DMS53 treated with DMSO at 0.1 percent for 48 hours (cell line): ENCODE measurements around the gene UBL4A.

Experiments
- DNase-seq: peaks from one replicate; lab custom pipeline; 2025; ENCODE audit not compliant: unreplicated experiment; lab: John Stamatoyannopoulos, UW

UBL4A gene

DNA sequence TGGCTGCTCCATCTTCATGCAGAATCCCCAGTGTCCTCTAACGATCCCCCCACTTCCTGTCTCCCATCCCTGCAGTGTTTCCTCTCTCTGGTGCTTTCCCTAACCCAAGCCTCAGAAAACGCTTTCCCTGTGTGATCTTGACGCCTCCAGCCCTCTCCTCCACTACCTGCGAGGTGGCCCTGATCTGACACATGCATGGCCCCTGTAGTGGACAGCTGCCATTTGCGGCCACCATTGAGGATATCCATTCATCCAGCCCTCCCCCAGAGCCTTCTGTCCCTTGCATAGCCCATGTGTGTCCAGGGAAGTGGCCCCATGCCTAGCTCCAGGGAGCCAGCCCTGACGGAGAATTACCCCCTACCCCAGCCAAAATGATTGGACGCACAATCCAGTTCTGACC lies 3.1 kb downstream of the UBL4A start:
- DNase-seq, result no peak

DNA sequence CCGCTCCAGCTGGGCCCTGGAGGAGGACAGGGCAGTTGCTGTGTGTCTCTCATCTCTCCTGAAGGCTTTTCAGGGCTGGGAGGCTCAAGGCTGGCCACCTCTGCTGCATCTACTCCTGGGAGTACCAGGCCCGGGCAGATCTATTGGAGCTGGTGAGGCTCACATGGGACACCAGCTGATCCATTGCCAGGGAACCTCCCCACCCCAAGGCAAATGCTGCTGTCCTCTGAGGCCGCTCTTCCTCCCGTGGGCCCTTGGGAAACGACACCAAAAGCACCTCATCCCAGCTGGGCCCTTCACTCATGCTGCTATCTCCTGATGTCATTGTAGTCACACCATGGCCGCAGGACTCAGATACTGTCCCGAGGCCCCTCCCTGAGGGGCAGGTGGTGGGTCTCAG lies 3.6 kb downstream of the UBL4A start:
- no peak for DNase-seq

DNA sequence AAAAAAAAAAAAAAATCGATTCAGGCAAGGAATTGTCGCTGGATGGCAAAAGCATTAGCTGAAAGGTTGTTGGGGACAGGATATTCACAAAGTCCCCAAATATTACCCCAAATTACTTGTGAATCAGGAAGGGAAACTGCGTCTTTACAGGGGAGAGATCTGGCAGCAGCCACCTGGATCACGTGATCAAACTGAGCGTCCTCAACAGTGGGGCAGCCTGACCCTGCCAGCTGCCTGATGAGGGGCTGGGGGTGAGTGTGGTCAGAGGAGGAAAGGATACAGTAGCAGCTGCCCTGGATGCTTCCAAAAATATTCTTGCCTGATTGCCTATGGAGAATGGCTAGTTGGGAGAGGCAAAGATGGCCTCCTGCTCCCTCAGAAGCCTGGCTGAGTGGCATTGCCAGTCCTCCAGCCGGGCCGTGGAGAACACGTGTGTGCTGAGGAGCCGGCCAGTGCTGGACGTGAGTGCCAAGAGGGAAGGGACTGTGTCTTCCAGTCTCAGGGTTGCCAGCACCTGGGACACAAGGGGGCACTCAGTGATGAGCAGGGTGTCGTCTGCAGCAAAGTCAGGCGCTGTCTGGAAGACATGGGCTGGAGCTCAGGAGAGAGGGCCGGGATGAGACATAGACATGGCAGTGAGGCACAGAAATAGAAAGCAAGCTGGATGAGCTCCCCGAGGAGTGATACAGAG lies 4.4 kb downstream of the UBL4A start:
- DNase-seq, result no peak

DNA sequence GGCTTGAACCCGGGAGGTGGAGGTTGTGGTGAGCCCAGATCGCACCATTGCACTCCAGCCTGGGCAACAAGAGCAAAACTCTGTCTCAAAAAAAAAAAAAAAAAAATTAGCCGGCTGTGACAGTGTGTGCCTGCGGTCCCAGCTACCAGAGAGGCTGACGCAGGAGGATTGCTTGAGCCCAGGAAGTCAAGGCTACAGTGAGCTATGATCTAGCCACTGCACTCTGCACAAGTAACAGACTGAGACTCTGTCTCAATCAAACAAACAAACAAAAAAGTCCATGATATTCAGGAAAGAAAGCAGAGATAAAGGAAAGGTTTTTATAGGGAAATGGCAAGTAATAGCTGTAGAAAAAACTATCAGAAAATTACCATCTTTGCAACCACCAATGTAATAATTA lies 5.2 kb downstream of the UBL4A start:
- DNase-seq, result no peak

DNA sequence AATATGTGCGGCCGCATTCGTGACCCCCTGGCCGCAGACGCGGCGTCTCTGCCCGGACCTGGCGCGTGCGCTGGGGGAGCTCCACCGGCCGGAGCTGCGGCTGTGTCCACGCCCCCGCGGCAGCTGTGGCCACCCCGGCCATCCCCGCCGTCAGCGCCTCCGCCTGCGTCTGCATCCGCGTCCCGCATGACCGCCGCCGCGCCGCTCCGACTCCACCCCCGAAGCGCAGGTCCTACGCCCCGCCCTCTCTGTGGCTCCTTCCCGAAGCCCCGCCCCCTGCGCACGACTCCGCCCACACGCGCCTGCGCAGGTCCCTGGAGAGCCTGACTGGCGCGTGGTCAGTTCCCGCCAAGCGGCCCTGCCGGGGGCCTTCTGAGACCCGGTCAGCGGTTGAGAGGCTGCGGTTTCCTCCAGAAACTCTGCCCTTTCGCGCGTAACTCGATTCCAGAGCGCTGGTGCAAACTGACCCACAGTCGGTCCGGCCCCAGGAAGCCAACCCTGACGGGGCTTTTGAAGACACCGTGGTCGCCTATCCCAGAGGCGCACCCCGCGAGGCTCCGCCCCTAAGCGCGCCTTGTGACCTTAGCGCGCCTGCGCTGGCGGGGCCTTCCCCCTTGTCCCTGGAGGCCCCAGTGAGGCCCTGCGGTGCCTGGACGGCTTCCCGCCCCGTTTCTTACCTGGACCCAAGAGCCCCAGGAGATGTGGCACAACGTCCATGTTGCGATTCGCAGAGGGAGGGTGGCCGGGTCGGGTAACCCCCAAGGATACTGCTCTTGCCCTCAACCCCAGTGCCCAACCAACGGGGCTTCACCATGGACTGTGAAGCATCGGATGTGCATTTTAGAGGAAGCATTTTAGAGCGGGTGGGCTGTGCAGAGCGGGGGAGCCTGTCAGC lies 7.4 kb downstream of the UBL4A start, which contains the start of gene LAGE3:
Gene LAGE3 (minus strand): TSS at position 554 of the 895 bp plus-strand sequence. CDS start 366 bp downstream, at position 188.
- DNase-seq, result peak; percentile 85

DNA sequence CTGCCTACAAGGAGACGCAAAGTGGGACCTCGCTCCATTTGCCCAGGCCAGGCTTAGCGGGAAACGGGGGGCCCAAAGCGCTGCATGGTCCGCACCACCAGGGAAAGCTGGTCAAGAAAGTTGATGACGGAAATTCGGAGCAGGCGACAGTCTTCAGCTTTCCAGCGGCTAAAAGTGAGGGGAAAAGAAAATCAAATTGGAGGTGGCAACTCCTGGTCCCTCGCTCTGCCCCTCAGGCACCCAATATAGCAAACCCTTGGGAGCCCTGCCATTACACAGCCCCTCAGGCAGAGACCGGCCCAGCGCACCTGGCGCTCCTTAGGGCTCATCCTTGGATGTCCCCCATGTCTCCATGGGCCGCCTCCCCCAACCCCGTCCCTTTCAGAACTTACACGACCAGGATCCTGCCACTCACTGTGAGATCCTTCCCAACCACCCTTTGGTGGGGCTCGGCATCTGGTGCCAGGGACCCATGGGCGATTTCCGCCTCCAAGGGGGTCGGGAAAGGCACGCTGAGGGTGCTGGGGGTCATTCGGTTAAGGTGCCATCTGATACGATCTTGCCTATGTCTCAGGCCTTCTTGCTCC lies 8.4 kb downstream of the UBL4A start:
- no peak for DNase-seq

DNA sequence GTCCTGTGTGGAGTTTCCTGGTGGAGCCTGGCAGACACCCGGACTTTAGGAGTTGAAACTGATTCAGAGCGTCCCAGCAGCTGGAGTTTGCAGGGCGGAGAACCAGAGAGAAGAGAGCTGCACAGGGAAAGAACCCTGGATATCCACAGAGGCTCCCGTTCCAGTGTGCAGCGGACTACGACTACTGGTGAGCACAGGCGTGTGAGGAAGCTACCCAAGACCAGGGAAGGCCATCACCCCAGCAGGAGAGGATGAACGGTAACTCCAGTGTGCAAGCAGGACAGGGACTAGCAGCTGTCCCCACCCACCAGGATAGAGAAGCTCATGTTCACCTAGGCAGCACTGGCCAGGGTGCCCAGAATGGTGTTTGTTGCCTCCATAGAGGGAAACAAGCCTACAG lies 9.6 kb downstream of the UBL4A start:
- DNase-seq, result no peak

DNA sequence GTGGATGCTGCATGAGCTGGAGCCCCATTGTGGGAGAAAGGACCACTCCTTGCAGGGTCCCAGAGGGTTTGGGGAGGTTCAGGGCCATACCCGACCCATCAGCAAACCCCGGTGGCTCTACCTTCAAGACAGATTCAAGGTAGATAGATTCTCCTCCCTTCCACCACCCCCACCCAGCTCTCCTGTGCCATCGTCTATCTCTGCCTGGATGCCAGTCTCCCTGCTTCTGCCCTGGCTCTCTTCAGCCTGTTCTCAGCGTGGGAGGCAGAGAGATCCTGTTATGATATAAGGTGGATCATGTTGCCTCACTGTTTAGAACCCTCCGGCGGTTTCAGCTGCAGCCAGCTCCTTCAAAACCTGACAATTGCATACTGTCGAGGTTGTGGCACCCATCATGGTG lies 12.7 kb downstream of the UBL4A start:
- DNase-seq, result no peak

DNA sequence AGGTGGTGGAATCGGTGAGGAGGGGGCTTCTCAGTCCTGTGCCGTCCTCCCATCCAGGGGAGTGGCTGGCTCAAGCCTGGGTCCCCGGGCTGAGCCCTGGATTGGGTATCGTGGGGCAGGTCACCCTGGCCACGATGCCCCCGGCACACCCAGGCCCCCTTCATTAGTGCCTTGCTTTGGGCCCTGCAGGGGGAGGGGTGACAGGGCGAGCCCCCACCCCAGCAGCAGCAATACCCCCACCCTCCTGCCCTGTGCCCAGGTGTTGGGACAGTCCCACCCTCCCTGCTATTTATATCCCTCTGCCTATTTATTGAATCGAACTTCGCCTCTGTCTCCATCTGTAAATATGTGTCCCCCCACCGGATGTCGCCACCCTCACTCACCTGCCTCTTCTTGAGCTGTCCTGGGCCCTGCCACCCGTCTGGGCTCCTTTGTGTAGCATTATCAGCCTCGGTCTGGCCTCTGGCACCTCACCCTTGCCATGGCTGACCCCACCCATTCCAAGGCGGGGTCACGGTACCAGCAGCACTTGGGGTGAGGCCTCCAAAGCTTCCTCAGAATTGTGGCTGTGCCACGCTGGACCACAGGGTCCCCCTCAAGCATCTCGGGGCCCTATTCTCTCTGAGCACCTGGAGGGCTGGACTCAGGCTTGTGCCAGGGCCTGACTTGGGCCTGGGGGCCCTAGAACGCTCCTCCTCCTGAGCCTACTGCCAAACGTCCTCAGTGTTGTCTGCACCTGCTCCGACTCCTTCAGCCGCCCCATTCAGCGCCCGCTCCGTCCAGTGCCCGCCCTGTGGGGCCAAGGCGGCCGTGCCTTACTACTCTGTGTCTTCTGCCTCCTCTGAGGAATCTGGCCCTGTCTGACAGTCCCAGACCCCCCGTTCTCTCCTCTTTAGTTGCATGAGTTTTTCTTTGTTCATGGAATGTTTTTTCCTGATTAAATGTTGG lies 13.5 kb downstream of the UBL4A start:
- DNase-seq, result no peak

DNA sequence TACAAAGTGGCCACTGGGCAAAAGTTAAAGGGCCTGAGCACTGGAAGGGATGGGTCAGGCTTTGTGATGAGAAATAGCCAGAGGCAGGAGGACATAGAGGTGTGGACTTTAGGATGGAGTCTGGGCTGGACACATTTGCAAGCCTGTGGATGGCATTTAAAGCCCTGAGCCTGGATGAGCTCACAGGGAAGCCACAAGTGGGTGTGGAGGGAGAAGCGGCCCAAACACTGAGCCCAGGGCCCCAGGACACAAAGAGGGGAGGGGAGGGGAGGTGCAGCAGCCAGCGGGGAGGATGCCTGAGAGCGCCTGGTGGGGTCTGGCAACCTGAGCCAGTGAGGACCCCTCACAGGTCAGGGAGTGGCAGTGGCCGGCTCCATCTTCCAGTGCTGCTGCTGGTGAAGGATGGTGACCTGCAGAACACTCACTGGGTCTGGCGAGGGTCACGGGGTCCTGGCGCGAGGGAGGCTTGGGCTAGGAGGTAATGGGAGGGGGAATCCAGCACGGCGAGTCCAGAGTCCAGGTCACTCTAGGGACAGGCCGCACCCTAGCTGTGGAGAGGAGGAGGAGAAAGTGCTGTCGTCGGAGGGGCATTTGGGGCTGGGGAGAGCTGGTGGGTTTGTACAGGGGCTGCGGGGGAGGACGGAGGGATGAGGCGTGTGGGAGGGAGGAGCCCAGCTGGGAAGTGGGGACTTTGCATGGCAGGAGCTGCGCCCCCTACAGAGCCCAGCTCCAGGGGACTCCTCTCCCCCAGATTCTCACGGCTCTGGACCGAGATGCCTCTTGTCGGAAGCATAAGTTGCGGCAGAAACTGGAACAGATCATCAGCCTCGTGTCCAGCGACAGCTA lies 14.4 kb downstream of the UBL4A start:
- no peak for DNase-seq

DNA sequence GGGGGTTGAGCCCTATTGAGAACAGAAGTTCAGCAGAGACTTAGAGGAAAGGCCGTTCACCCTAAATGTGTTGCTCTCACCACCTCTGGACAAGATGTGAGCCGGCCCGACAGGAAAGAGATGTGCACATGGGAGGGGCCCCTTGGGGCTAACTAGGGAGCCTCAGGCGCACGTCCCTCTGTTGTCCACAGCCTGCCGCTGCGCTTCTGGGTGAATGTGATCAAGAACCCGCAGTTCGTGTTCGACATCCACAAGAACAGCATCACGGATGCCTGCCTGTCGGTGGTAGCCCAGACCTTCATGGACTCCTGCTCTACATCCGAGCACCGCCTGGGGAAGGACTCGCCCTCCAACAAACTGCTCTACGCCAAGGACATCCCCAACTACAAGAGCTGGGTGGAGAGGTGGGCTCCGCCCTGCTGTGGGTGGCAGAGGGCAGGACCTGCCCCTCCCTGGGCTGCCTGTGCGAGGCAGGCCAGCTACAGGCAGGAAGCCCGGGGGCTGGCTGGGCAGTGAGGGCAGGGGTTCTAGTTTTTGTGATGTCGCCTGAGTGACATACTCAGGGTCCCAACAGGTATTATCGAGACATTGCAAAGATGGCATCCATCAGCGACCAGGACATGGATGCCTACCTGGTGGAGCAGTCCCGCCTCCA lies 15.4 kb downstream of the UBL4A start:
- DNase-seq, result no peak

DNA sequence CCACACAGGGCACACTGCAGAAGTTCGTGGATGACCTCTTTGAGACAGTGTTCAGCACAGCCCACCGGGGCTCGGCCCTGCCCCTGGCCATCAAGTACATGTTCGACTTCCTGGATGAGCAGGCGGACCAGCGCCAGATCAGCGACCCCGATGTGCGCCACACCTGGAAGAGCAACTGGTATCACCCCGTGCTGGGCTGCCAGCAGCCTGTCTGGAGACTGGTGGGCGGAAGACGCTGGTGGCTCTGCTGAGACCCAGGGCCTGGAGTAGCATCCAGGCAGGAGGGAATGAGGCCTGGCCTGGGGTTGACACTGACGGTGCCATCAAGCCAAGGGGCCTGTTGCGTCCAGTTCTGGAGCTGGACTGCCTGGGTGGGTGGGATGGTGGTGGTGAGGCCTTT lies 16.0 kb downstream of the UBL4A start:
- DNase-seq, result no peak

DNA sequence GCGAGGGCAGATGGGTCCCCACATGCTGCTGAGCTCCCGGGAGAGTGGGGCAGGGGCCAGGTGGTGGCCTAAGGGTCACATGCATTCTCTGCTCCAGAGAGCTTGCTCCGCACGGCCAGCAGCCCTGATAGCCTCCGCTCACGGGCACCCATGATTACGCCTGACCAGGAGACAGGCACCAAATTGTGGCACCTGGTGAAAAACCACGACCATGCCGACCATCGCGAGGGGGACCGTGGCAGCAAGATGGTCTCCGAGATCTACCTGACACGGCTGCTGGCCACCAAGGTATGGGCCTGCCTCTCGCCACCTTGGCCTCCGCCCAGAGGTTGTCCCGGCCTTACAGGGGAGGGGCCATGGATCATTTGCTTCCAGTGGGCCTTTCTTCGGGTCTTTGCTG lies 16.5 kb downstream of the UBL4A start:
- no peak for DNase-seq

DNA sequence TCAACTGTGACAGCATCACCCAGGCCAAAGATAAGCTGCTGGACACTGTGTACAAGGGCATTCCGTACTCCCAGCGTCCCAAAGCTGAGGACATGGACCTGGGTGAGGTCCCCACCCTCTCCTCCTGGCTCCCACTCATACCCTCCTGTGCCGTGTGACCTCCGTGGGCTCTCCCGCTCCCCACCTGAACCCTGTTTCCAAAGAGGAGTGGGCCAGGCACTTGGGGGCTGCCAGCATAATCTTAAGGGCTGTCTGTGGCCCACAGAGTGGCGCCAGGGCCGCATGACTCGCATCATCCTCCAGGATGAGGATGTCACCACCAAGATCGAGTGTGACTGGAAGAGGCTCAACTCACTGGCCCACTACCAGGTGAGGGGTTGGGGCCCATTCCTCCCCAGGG lies 17.3 kb downstream of the UBL4A start:
- no peak for DNase-seq

DNA sequence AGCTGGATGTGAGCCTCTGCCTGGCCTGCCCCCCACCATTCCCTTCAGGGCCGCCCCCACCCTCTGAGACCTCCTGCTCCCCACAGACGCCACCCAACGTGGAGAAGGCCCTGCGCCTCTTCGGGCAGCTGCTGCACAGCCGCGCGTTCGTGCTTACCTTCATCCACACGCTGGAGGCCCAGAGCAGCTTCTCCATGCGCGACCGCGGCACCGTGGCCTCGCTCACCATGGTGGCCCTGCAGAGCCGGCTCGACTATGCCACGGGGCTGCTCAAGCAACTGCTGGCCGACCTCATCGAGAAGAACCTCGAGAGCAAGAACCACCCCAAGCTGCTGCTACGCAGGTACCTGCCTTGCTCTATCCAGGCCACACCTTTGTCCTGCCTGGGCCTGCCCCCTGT lies 18.2 kb downstream of the UBL4A start:
- no peak for DNase-seq

DNA sequence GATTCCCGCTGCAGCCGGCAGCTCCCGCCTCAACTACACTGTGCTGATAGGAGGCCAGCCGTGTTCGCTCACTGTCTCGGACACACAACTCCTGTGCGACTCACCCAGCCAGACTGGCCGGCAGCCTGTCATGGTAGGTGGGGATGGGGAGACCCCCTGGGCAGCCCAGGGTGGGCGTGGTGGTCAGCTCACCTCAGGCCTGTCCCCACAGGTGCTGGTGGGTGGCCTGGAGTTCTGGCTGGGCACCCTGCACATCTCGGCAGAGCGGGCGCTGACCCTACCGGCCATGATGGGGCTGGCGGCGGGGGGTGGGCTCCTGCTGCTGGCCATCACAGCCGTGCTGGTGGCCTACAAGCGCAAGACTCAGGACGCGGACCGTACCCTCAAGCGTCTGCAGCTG lies 18.9 kb downstream of the UBL4A start:
- DNase-seq, result no peak

DNA sequence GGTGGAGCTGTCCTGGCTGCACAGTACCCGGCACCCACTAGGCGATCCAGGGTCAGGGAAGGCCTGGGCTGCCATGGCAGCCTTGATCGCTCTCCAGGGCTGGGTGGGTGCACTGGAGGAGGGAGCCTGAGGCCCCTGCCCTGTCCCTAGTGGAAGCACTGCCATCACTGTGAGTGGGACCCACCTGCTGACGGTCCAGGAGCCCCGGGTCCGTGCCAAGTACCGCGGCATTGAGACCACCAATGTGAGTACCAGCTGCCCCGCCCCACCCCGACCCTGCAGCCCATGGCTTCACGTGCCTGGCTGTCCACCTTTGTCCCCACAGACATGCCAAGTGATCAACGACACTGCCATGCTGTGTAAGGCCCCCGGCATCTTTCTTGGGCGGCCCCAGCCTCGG lies 19.5 kb downstream of the UBL4A start:
- no peak for DNase-seq

DNA sequence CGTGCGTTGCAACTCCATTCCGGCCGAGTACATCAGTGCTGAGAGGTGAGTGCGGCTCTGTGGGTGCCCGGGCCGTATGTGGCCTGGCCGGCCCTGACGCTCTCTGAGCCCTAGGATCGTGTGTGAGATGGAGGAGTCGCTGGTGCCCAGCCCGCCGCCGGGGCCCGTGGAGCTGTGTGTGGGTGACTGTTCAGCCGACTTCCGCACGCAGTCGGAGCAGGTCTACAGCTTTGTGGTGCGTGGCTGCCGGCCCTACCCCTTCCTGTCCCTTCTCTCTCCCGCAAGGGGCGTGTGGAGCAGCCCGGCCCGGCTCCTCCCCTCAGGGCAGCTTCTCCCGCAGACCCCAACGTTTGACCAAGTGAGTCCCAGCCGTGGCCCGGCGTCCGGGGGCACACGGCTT lies 20.4 kb downstream of the UBL4A start:
- DNase-seq, result no peak

DNA sequence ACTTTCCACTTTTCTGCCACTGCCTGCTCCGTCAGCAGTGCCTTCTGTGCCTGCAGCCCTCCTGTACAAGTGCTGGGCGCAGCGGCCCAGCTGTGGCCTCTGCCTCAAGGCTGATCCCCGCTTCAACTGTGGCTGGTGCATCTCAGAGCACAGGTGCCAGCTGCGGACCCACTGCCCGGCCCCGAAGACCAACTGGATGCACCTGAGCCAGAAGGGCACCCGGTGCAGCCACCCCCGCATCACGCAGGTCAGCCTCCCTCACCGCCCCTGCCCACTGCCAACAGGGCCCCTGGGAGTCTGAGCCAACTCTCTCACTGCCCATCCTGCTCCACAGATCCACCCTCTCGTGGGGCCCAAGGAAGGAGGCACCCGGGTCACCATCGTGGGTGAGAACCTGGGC lies 20.8 kb downstream of the UBL4A start:
- DNase-seq, result no peak
